GM03348 (cell line): ENCODE results near the gene CTU2.

Experiments used
- DNase-seq: peaks from one replicate; pipeline ENCODE4 v3.0.0; 2012; ENCODE audit warnings: low spot score

Gene CTU2

GRCh38 chr16:88730632-88731607 lies 24.6 kb downstream of the CTU2 start:
- no peak for DNase-seq

GRCh38 chr16:88731699-88732098 lies 25.4 kb downstream of the CTU2 start:
- DNase-seq = peak; percentile 82

- no peak for DNase-seq
These were observed 26.1 kb downstream of the CTU2 start for GRCh38 chr16:88732172-88732960.

- no peak for DNase-seq
These were observed 26.6 kb downstream of the CTU2 start for GRCh38 chr16:88732961-88733294.

- DNase-seq = no peak
These were observed 27.5 kb downstream of the CTU2 start for GRCh38 chr16:88733630-88734360.

GRCh38 chr16:88734361-88734728 lies 28.0 kb downstream of the CTU2 start:
- DNase-seq = no peak

- no peak for DNase-seq
These were observed 28.8 kb downstream of the CTU2 start for GRCh38 chr16:88735121-88735520.

GRCh38 chr16:88735616-88736015 lies 29.3 kb downstream of the CTU2 start:
- DNase-seq = no peak

- no peak for DNase-seq
These were observed 29.8 kb downstream of the CTU2 start for GRCh38 chr16:88736088-88736487.

- no peak for DNase-seq
These were observed 30.2 kb downstream of the CTU2 start for GRCh38 chr16:88736496-88736895.

- peak; percentile 93 for DNase-seq
These were observed 31.2 kb downstream of the CTU2 start for GRCh38 chr16:88737298-88738150.

GRCh38 chr16:88738151-88739084 lies 32.1 kb downstream of the CTU2 start:
- no peak for DNase-seq

- DNase-seq = no peak
These were observed 33.1 kb downstream of the CTU2 start for GRCh38 chr16:88739139-88739976.

GRCh38 chr16:88739977-88740726 lies 33.8 kb downstream of the CTU2 start:
- no peak for DNase-seq

GRCh38 chr16:88740727-88741055 lies 34.4 kb downstream of the CTU2 start:
- DNase-seq = no peak

GRCh38 chr16:88741368-88741767 lies 35.1 kb downstream of the CTU2 start:
- no peak for DNase-seq

GRCh38 chr16:88742896-88743605 lies 36.7 kb downstream of the CTU2 start:
- DNase-seq = no peak
